GM18868 (cell line): Measurements from ENCODE around the gene FRG2.
A peak's percentile ranks its signal among the peaks of the same experiment; 100 is the strongest.
"Not testable (repeated sequence)": the region's sequence is repeated elsewhere in the genome, so short reads cannot be mapped to it uniquely, and the experiment has no call there.

Source experiments
- ATAC-seq: cut with Tn5 transposase; IDR thresholded peaks from one replicate; pipeline ENCODE4 v1.9.1; 2021; ENCODE audit warnings: mild to moderate bottlenecking, moderate library complexity; ENCODE audit not compliant: unreplicated experiment

Gene FRG2

DNA sequence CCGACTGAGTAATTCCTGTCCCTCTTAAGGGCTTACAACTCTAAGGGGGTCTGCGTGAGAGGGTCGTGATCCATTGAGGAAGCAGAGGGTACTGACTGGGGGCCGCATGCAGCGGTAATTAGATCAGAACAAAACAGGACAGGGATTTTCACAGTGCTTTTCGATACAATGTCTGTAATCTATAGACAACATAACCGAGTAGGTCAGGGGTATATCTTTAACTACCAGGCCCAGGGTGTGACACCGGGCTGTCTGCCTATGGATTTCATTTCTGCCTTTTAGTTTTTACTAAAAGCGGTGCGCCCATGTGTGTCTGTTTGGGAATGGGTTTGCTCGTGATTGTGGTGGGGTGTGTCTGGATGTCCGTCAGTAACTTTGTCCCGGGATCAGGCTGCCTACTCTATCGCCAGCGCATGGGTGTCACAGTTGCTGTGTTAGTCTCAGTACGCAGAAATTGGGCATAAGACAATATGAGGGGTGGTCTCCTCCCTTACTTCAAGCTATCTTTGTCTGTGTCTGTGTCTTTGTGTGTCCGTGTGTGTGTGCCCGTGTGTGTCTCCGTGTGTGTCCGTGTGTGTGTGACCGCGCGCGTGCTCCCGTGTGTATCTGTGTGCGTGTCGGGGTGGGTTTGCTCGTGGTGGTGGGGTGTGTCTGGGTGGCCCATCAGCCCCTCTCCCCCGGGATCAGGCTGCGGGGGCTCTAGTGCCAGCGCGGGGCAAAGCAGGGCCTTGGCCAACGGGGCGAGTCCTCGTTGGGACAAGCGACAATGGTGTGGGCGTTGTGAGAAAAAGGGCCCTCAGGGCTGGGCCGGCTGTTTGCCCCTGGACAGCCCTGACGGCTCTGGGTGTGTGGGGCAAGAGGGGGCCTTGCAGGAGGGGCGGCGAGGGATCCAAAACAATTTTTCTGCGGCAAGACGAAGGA is 10.4 kb downstream of the FRG2 start:
- no peak for ATAC-seq

DNA sequence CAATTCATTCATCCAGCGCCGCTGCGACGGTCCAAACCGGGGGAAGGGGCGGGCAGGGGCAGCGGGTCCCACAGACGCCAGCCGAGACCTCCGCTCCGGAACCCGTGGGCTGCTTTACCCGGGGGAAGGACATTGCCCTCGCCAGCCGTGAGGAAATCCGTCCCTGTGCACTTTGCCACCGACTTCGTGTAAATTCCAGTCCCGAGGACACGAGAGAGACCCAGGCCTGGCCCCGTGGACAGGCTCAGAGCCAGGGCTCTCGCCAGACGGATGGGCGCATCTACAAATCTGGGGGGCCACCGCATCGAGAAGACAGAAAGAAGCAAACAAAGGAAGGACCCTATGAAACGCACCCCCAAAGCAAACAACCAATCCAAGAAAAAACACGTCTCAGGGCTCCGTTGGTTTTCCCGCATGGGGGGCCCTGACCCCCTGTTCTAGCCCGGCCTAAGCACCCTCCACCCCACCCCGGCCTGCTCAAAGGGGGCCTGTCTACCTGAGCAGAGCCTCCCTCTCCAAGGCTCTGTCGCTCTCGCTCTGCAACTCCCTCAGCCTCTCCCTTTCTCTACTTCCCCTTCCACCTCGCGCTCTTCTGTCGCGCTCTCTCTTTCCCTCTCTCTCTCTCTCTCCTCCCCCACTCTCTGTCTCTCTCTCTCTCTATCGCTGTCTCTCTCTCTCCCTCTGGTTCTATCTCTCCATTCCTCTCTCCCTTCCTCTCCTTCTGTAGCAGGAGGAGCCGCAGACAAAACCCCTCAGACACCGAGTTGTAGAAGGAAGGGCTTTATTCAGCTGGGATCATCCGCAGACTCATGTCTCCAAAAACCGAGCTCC is 11.3 kb downstream of the FRG2 start:
- no peak for ATAC-seq

GRCh38 chr4:190014771-190015537 is 12.1 kb downstream of the FRG2 start:
- peak; percentile 79 for ATAC-seq

DNA sequence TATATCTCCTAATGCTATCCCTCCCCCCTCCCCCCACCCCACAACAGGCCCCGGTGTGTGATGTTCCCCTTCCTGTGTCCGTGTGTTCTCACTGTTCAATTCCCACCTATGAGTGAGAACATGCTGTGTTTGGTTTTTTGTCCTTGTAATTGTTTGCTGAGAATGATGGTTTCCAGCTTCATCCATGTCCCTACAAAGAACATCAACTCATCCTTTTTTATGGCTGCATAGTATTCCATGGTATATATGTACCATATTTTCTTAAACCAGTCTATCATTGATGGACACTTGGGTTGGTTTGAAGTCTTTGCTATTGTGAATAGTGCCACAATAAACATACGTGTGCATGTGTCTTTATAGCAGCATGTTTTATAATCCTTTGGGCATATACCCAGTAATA is 37.1 kb downstream of the FRG2 start:
- ATAC-seq = not testable (repeated sequence)

DNA sequence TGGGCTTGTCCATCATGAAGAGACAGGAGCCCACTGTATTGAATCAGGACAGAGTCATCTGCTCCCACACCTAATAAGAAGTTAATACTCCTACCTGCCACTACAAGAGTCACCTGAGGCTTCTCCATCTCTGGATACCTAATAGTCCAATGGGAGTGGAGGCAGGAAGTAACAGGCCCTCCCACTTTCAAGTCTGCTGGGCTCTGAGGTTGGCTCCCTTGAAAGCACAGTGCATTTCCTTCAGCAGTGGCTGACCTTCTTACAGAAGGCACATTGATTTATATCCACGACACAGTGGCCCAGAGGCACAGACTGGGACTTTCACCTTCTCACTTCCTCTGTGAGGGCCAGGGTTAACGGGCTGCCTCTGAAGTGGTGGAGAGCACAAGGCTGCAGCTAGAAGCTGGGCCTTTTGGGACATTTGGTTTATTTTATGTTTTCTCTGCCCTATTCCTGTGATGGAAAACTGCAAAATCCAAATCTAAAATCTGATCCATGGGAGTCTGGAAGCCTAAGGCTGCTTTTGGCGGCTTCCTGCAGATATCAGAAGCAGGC is 38.1 kb downstream of the FRG2 start:
- ATAC-seq = no peak

DNA sequence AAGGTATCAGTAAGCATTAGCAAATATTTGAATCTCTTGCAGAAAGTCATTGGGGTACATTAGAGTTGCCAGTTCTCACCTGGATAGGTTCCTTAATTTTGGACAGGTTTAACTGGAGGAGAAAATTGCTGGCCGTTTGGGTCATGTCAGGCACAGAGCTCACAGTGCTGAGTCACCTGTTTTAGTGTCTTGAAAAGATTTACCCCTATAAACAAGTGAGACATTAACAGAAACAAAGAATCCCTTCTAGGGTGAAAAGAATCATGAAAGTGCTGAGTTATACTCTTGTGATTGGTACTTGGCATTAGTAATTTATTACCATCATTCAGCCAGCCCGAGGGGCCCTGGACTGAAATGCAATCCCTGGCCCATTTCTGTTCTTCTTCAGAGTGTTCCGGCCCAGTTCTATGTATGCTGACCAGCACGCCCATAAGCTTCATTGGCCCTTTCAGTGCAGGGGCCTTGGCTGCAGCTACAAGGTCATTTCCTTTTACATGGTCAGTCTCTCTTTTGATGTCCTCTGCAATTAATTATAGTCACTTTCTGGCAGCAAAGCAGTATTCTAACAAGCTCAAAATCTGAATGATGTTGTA is 41.3 kb downstream of the FRG2 start:
- ATAC-seq = not testable (repeated sequence)

- ATAC-seq = not testable (repeated sequence)
These were observed 42.4 kb downstream of the FRG2 start for GRCh38 chr4:189984661-189985060.

- ATAC-seq = not testable (repeated sequence)
These were observed 43.0 kb downstream of the FRG2 start for GRCh38 chr4:189983916-189984526.

- ATAC-seq = no peak
These were observed 45.1 kb downstream of the FRG2 start for GRCh38 chr4:189981970-189982369.

GRCh38 chr4:189980292-189980691 is 46.8 kb downstream of the FRG2 start:
- not testable (repeated sequence) for ATAC-seq

- ATAC-seq = no peak
These were observed 47.6 kb downstream of the FRG2 start for GRCh38 chr4:189979196-189980047.
